Prostate gland (tissue), 2 donors: ENCODE data around the gene CMSS1. TPM values are rescaled to one million over a fixed set of nuclear protein-coding genes. Genes with fewer than 3 reads are reported as not detected.

Experiments
- DNase-seq: peaks from one replicate; pipeline ENCODE4 v3.0.0-alpha.2; 2019; ENCODE audit warnings: low spot score
- H3K27ac ChIP-seq, 2 donors: fragments of 200-600 bp; sonication (generic); 2 replicates each; pipeline ENCODE4 v1.5.1; 2017 to 2019
- H3K27me3 ChIP-seq: fragments of 200-600 bp; sonication (generic); replicated peaks from 2 replicates; pipeline ENCODE4 v1.5.1; 2019; ENCODE audit not compliant: insufficient read depth
- H3K36me3 ChIP-seq, 2 donors: fragments of 200-600 bp; sonication (generic); 1 replicate in 1 of 2; 2 replicates in 1 of 2; pipeline versions ENCODE4 v1.5.1 to v1.8.1; 2017 to 2019
- H3K4me1 ChIP-seq: fragments of 200-600 bp; sonication (generic); replicated peaks from 2 replicates; pipeline ENCODE4 v1.5.1; 2019
- H3K4me3 ChIP-seq, 2 donors: fragments of 200-600 bp; sonication (generic); 2 replicates each; pipeline ENCODE4 v1.5.1; 2017 to 2019
- H3K9me3 ChIP-seq: fragments of 200-600 bp; sonication (generic); 2 replicates; pipeline ENCODE4 v1.5.1; 2017
- POLR2A ChIP-seq: fragments of 450-650 bp; IDR thresholded peaks from one replicate; pipeline ENCODE4 v1.6.1; 2016; ENCODE audit warnings: antibody characterized with exemption, mild to moderate bottlenecking
- POLR2AphosphoS5 ChIP-seq: sonication (generic); formaldehyde crosslinking; IDR thresholded peaks from one replicate; pipeline ENCODE4 v1.6.1; 2017; ENCODE audit warnings: antibody characterized with exemption
- WGBS: methylation state at CpG from one replicate; pipeline ENCODE4 v1.1.5; 2018; 5-methylcytosine and 5-hydroxymethylcytosine counted together
- intact Hi-C: fragments of 100-400 bp; cut with DNase I; formaldehyde crosslinking; loops from one replicate; pipeline ENCODE4 v1.14.2; 2022
- total RNA-seq, 2 donors: library from RNA; depleted of rRNA; stranded (reverse); fragments of >200 nt; gene quantifications; one replicate each; pipeline ENCODE4 v1.1.0, GENCODE V29; 2016
- TF ChIP-seq, protein P1 (sequence below), 4 experiments: fragments of 200-600 bp in 2 of 4; fragments of 450-650 bp in 2 of 4; sonication (generic) in 2 of 4; IDR thresholded peaks; 1 replicate in 3 of 4; 2 replicates in 1 of 4; pipeline ENCODE4 v1.5.1; 2016 to 2019; ENCODE audit warnings: antibody characterized with exemption in 4 of 4, mild to moderate bottlenecking in 2 of 4, moderate library complexity in 2 of 4

CMSS1 gene
- total RNA-seq, 2 donors from 2014 or later: 10.2 to 13.6 TPM

DNA sequence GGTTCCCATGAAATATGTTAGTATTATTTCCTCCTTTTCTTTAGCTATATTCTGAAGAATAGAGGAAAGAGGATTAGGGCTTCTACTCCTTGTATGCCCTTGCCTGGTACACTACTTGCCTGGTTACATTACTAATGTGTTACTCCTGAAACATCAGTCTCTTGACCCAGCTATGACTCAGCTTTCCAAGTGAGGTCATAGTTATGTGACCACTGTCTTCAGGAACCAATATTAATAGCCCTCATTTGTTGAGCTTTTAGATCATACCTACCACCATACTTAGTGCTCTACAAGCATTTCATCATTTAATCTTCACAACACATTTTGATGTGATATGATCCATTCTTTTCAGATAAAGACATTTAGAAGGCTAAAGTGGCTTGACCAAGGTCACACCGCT, 60.3 kb downstream of the CMSS1 start:
- H3K36me3 ChIP-seq: no peaks in the 10 kb centered on the region
- H3K4me1 ChIP-seq: no peaks in the 10 kb centered on the region
- DNase-seq: no peak
- peak overlapping the region in 1 of 2 donors; percentile 24 for H3K27ac ChIP-seq
- H3K9me3 ChIP-seq: no peaks in the 10 kb centered on the region
- no peaks in the 10 kb centered on the region for H3K27me3 ChIP-seq
- intact Hi-C loops: loop anchor here (5.0 kb wide), 1 partner anchor 164 kb away; no protein-coding TSS in a partner anchor
- no peak overlapping the region for H3K4me3 ChIP-seq
- WGBS: 100% methylated on average over 1 of the region's 1 CpG
- TF ChIP-seq POLR2A: no peak
- TF ChIP-seq, protein P1, sequence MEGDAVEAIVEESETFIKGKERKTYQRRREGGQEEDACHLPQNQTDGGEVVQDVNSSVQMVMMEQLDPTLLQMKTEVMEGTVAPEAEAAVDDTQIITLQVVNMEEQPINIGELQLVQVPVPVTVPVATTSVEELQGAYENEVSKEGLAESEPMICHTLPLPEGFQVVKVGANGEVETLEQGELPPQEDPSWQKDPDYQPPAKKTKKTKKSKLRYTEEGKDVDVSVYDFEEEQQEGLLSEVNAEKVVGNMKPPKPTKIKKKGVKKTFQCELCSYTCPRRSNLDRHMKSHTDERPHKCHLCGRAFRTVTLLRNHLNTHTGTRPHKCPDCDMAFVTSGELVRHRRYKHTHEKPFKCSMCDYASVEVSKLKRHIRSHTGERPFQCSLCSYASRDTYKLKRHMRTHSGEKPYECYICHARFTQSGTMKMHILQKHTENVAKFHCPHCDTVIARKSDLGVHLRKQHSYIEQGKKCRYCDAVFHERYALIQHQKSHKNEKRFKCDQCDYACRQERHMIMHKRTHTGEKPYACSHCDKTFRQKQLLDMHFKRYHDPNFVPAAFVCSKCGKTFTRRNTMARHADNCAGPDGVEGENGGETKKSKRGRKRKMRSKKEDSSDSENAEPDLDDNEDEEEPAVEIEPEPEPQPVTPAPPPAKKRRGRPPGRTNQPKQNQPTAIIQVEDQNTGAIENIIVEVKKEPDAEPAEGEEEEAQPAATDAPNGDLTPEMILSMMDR (IDR thresholded peaks at IDR 0.05): no peak
- no peak for TF ChIP-seq POLR2AphosphoS5

DNA sequence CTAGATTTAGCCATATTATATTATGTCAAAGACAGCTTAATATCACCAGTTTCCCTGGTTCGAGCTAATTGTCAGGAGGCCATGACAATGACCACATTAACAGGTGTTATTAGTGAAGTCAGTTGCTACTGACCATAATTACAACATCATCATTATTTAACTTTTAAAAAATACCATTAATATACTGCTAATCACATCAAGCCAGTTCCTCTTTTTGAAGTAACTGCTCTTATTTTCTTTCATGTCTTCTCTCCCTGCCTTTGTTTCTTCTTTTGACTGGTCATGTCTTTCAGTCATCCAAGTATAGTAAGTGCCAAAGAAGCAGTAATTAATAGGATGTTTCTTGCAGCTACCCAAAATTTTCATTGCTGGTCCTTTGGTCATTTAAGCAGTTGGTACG, 61.6 kb downstream of the CMSS1 start:
- no peaks in the 10 kb centered on the region for H3K9me3 ChIP-seq
- no peak overlapping the region for H3K4me3 ChIP-seq
- no peaks in the 10 kb centered on the region for H3K4me1 ChIP-seq
- no peaks in the 10 kb centered on the region for H3K36me3 ChIP-seq
- intact Hi-C loops: loop anchor here (5.0 kb wide), 1 partner anchor 163 kb away; no protein-coding TSS in a partner anchor
- H3K27me3 ChIP-seq: no peaks in the 10 kb centered on the region
- no peak overlapping the region for H3K27ac ChIP-seq
- TF ChIP-seq POLR2AphosphoS5 (no peak), POLR2A (no peak)
- TF ChIP-seq, protein P1 (IDR thresholded peaks at IDR 0.05): no peak
- WGBS: 97% methylated on average over 2 of the region's 2 CpGs
- no peak for DNase-seq

DNA sequence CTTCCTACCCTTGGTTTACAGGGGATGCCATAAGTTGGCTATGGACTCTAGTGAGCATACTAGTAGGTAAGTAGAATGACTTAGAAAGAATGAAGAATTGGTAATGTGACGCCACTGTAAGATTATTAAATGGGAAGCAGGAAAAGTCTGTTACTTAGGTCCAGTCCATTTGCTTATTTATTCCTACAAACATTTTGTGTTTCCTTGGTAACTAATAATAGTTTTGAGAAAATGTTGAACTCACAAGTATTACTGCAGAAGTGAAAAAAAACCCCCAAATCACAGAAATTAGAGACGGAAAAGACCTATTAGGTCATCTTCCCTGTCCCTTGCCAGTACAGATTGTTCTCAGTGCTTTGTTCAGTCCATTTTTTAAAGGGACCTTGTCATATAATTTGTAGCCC, 63.5 kb downstream of the CMSS1 start:
- no peaks in the 10 kb centered on the region for H3K27me3 ChIP-seq
- H3K4me3 ChIP-seq: no peak overlapping the region
- no peaks in the 10 kb centered on the region for H3K9me3 ChIP-seq
- peak overlapping the region; percentile 13 to 36 for H3K27ac ChIP-seq
- TF ChIP-seq POLR2A: no peak
- TF ChIP-seq, protein P1 (IDR thresholded peaks at IDR 0.05): no peak
- no peak for TF ChIP-seq POLR2AphosphoS5
- no peak for DNase-seq
- no peaks in the 10 kb centered on the region for H3K4me1 ChIP-seq
- 46% methylated on average over 2 of the region's 2 CpGs for WGBS
- H3K36me3 ChIP-seq: no peaks in the 10 kb centered on the region
- intact Hi-C loops: loop anchor here (5.0 kb wide), 1 partner anchor 46 kb away; no protein-coding TSS in a partner anchor

DNA sequence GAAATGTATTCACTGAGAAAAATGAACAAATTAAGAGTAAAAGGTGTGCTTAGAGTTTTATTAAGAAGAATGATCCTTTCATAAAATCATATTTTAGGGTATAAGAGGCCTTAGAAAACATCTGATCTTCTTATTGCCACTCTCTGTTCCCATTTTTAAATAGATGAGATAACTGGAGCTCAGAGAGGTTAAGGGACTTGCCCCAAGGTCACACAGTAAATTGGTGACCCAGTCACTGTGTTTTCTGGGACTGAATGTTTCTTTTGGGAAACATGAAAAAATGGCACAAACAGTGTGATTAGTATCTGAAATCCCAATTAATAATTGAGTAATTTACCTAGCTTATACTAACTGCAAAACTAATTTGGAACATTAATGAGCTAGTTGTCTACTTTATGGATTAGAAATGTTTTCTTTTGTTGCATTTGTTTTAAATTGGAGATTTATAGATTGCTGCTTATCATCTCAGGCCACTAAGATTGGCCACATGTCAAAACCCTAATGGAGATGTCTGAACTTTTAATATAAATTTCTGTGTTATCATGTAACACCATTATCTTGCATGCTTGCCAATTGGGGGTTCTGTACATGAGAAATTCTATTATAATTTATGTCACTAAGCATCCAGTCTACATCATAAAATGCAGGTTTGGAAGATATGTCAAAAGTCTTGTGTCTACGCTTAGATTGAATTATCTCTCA, 64.9 kb downstream of the CMSS1 start:
- intact Hi-C loops: loop anchor here (5.0 kb wide), 1 partner anchor 45 kb away; no protein-coding TSS in a partner anchor
- Histone ChIP-seq H3K4me3 (no peak overlapping the region), H3K27ac (no peak overlapping the region), H3K9me3 (no peaks in the 10 kb centered on the region), H3K27me3 (no peaks in the 10 kb centered on the region), H3K36me3 (no peaks in the 10 kb centered on the region), H3K4me1 (no peaks in the 10 kb centered on the region)
- TF ChIP-seq, protein P1 (IDR thresholded peaks at IDR 0.05): no peak
- TF ChIP-seq POLR2AphosphoS5 (no peak), POLR2A (no peak)
- DNase-seq: no peak
- WGBS: 89% methylated on average over 1 of the region's 1 CpG

DNA sequence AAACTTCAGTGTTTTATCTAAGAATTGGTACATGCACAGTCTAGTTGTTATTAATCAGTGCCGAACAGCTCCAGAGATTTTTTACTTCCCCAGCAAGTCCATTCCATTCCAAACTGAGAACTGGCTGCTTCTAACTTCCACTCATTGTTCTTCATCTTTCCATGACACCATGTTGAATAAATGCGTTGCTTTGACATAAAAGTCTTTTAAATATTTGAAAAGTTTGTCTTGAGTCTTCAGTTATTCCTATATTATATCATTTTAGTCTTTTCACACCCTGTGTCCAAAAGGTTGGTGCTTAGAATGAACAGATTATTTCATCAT, 65.4 kb downstream of the CMSS1 start:
- Histone ChIP-seq H3K9me3 (no peaks in the 10 kb centered on the region), H3K27ac (no peak overlapping the region), H3K36me3 (no peaks in the 10 kb centered on the region), H3K4me3 (no peak overlapping the region), H3K27me3 (no peaks in the 10 kb centered on the region), H3K4me1 (no peaks in the 10 kb centered on the region)
- TF ChIP-seq, protein P1 (IDR thresholded peaks at IDR 0.05): no peak
- no peak for TF ChIP-seq POLR2A
- no peak for TF ChIP-seq POLR2AphosphoS5
- intact Hi-C loops: loop anchor here (5.0 kb wide), 1 partner anchor 44 kb away; no protein-coding TSS in a partner anchor
- 79% methylated on average over 2 of the region's 2 CpGs for WGBS
- no peak for DNase-seq
